OCI-LY1 (cell line): Measurements from ENCODE around the gene CIC.

Source experiments
- H2AFZ ChIP-seq: fragments of 200-600 bp; sonication (generic), shearing (Covaris generic); 2 replicates; pipeline ENCODE4 v1.6.0; 2014; ENCODE audit warnings: antibody characterized with exemption, mild to moderate bottlenecking, low read length
- H3F3A ChIP-seq: fragments of 200-600 bp; sonication (generic), shearing (Covaris generic); 2 replicates; pipeline ENCODE4 v1.6.0; 2014; ENCODE audit warnings: mild to moderate bottlenecking, antibody characterized with exemption, low read length, moderate library complexity; ENCODE audit not compliant: insufficient read depth
- H3K27ac ChIP-seq: fragments of 200-600 bp; sonication (generic); 2 replicates; pipeline ENCODE4 v1.5.1; 2014; ENCODE audit warnings: low read length, mixed run types, mild to moderate bottlenecking, low read depth; ENCODE audit not compliant: poor library complexity, severe bottlenecking
- H3K27me3 ChIP-seq: fragments of 200-600 bp; sonication (generic); 2 replicates; pipeline ENCODE4 v1.6.0; 2014; ENCODE audit warnings: antibody characterized with exemption, mild to moderate bottlenecking, low read length, moderate library complexity; ENCODE audit not compliant: insufficient read depth
- H3K36me3 ChIP-seq: fragments of 200-600 bp; sonication (generic); 2 replicates; pipeline ENCODE4 v1.6.1; 2014; ENCODE audit warnings: mild to moderate bottlenecking, antibody characterized with exemption, low read length, moderate library complexity, mixed read lengths; ENCODE audit not compliant: insufficient read depth
- H3K4me1 ChIP-seq: fragments of 200-600 bp; sonication (generic); 2 replicates; pipeline ENCODE4 v1.5.1; 2014; ENCODE audit warnings: mild to moderate bottlenecking, low read length, moderate library complexity; ENCODE audit not compliant: insufficient read depth, severe bottlenecking
- H3K4me2 ChIP-seq: fragments of 200-600 bp; sonication (generic), shearing (Covaris generic); 2 replicates; pipeline ENCODE4 v1.6.1; 2014; ENCODE audit warnings: low read length
- H3K4me3 ChIP-seq: fragments of 200-600 bp; sonication (generic); 2 replicates; pipeline ENCODE4 v1.5.1; 2014; ENCODE audit warnings: low read length, low read depth, mild to moderate bottlenecking, mixed read lengths; ENCODE audit not compliant: poor library complexity, severe bottlenecking
- H3K79me2 ChIP-seq: fragments of 200-600 bp; shearing (Covaris generic); 2 replicates; pipeline ENCODE4 v1.6.1; 2016; ENCODE audit warnings: mixed run types, low read length, mixed read lengths; ENCODE audit not compliant: insufficient read depth
- H3K9ac ChIP-seq: fragments of 200-600 bp; sonication (generic), shearing (Covaris generic); 2 replicates; pipeline ENCODE4 v1.6.1; 2014; ENCODE audit warnings: mild to moderate bottlenecking, low read length, mixed read lengths
- H3K9me2 ChIP-seq: fragments of 200-600 bp; sonication (generic), shearing (Covaris generic); 2 replicates; pipeline ENCODE4 v1.6.1; 2014; ENCODE audit warnings: low read depth, mild to moderate bottlenecking, low read length, mixed read lengths
- H3K9me3 ChIP-seq: fragments of 200-600 bp; shearing (Covaris generic); 2 replicates; pipeline ENCODE4 v1.6.1; 2014; ENCODE audit warnings: low read length, mixed read lengths
- H4K20me1 ChIP-seq: fragments of 200-600 bp; sonication (generic), shearing (Covaris generic); 2 replicates; pipeline ENCODE4 v1.6.0; 2016; ENCODE audit warnings: mild to moderate bottlenecking, low read length; ENCODE audit not compliant: insufficient read depth
- EZH2 ChIP-seq: fragments of 200-600 bp; sonication (generic), shearing (Covaris generic); IDR thresholded peaks from 2 replicates; pipeline ENCODE4 v1.8.0; 2017; ENCODE audit warnings: borderline replicate concordance, mixed run types, mild to moderate bottlenecking, antibody characterized with exemption, low read length, moderate library complexity, mixed read lengths
- TF ChIP-seq, protein P1 (sequence below): fragments of 200-600 bp; sonication (generic), shearing (Covaris generic); IDR thresholded peaks from 2 replicates; pipeline ENCODE4 v1.5.1; 2017; ENCODE audit warnings: mild to moderate bottlenecking, antibody characterized with exemption, low read length, moderate library complexity, mixed read lengths

CIC gene

DNA sequence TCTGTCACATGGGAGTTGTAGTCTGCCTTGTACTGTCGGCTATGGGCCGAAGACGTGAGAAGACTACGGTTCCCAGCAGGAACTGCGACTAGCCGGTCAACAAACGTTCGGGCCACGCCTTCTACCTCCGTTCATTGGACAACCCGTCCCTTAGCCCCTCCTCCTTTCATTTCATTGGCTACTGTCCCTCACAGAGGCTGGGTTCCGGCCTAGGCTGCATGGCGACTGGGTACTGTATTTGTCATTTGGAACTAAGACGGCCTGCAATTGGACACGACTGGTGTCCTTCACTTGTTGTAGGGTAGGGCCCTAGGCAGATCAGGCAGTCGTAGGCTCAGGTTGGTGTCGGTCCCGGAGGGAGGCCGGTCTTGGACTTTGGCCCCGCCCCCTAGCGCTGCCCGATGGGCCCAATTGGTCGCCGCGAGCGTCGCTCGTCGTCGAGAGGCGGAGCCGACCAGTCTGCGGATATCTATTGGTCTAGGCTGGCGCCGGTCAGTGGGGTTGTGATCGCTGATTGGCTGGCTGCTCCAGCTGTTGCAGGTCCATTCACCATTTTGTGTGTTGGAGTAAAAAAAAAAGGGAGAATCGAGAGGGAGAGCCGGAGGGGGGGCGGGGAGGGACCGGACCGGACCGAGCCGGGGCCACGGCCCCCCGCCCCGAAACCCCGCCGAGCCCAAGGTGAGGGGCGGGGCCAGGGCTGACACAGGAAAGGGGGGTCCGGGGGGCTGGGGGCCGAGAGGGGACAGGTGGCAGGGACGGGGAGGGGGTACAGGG, at the start of gene CIC:
CIC (plus strand) TSS at position 549 of the 774 bp plus-strand sequence. CDS start 2,532 bp downstream, outside the sequence.
- H3K36me3 ChIP-seq: no peaks in the 10 kb centered on the region
- H3K27me3 ChIP-seq: no peaks in the 10 kb centered on the region
- no peaks in the 10 kb centered on the region for H3F3A ChIP-seq
- peak within 1 kb of the TSS; percentile 93 for H3K9ac ChIP-seq
- H3K27ac ChIP-seq: peak within 1 kb of the TSS; percentile 92
- no peaks in the 10 kb centered on the region for H4K20me1 ChIP-seq
- no peaks in the 10 kb centered on the region for H3K9me3 ChIP-seq
- no peaks in the 10 kb centered on the region for H3K9me2 ChIP-seq
- H3K4me1 ChIP-seq: peaks cover 30% of the 10 kb centered on the region
- no peaks in the 10 kb centered on the region for H3K79me2 ChIP-seq
- peak within 1 kb of the TSS; percentile 96 for H3K4me2 ChIP-seq
- H2AFZ ChIP-seq: no peak within 1 kb of the TSS
- TF ChIP-seq EZH2: no peak
- TF ChIP-seq, protein P1, sequence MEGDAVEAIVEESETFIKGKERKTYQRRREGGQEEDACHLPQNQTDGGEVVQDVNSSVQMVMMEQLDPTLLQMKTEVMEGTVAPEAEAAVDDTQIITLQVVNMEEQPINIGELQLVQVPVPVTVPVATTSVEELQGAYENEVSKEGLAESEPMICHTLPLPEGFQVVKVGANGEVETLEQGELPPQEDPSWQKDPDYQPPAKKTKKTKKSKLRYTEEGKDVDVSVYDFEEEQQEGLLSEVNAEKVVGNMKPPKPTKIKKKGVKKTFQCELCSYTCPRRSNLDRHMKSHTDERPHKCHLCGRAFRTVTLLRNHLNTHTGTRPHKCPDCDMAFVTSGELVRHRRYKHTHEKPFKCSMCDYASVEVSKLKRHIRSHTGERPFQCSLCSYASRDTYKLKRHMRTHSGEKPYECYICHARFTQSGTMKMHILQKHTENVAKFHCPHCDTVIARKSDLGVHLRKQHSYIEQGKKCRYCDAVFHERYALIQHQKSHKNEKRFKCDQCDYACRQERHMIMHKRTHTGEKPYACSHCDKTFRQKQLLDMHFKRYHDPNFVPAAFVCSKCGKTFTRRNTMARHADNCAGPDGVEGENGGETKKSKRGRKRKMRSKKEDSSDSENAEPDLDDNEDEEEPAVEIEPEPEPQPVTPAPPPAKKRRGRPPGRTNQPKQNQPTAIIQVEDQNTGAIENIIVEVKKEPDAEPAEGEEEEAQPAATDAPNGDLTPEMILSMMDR: no peak
- H3K4me3 ChIP-seq: peak within 1 kb of the TSS; percentile 81

DNA sequence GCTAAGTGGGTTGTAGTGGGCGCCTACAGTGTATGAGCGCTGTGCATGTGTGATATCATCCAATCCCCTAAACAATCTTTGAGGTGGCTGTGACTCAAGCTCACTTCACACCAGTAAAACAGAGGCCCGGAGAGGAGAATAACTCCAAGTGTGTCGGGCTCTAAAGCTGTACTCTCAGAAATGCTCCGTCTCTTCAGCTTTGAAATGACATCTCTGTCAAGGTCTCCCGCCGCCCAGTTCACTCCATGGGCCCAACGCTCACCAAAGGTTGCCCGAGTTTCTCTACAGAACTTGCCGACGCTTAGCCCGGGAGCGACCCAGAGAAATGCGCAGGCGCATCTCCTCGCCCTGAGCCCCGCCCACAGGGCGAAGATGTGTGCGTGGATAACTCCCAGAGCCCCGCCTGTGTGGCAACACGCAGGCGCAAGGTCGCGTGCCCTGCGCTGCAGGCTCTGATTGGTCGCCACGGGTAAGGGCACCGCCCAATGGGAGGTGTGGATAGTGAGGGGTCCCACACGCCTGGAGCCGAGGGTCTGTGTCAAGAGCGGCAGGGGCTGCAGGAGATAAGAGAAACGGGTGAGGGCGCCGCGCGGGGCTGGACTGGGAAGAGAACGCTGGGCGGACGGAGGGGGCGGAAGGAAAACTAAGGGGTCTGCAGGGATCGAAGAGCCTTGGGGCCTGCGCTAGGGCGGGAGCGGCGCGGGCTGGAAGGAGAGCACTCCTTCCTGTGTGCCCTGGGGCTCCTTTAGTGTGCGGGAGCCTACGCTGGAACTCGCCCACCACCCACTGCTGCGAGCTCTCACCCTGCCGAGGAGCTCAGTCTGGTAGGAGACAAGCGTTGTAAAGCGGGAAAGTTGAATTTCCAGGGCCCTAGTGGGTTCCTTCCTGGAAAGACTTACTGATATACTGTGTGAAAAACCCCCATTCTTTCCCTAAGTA, 49.0 kb upstream of the CIC start, which contains the start of gene ZNF526:
ZNF526 (plus strand) TSS at position 501 of the 939 bp plus-strand sequence. CDS start 4,092 bp downstream, outside the sequence.
- Histone ChIP-seq H3F3A (no peaks in the 10 kb centered on the region), H3K9me3 (no peaks in the 10 kb centered on the region), H3K4me2 (peak within 1 kb of the TSS; percentile 99), H3K9me2 (no peaks in the 10 kb centered on the region), H2AFZ (no peak within 1 kb of the TSS), H3K4me3 (peak within 1 kb of the TSS; percentile 85), H3K27ac (peak within 1 kb of the TSS; percentile 73), H3K27me3 (no peaks in the 10 kb centered on the region), H3K36me3 (peaks cover 18% of the 10 kb centered on the region), H3K4me1 (peaks cover 41% of the 10 kb centered on the region), H4K20me1 (no peaks in the 10 kb centered on the region), H3K9ac (peak within 1 kb of the TSS; percentile 86), H3K79me2 (peaks cover 31% of the 10 kb centered on the region)
- TF ChIP-seq, protein P1: no peak

DNA sequence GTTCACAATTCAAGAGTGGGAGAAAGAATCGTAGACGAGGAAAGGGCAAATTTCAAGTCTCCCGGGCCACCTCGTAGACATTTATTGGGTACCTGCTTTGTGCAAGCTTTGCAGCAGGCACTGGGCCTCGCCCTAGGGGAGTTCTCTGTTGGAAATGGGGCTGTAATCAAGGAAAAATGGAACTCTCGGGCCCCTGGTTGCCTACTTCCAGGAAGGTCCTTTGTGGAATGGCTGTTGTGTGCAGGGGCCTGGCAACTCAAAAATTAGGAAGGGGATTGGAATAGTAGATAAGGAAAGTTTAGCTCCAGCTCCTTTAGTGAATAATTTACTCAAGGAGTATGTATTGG, 48.3 kb upstream of the CIC start:
- Histone ChIP-seq H3K36me3 (peaks cover 22% of the 10 kb centered on the region), H3K27ac (peak overlapping the region; percentile 9), H3K4me3 (peak overlapping the region; percentile 85), H3K79me2 (peaks cover 25% of the 10 kb centered on the region), H2AFZ (no peak overlapping the region), H3K4me1 (peaks cover 35% of the 10 kb centered on the region), H4K20me1 (no peaks in the 10 kb centered on the region), H3K9me2 (no peaks in the 10 kb centered on the region), H3K9me3 (no peaks in the 10 kb centered on the region), H3K4me2 (peak overlapping the region; percentile 99), H3K27me3 (no peaks in the 10 kb centered on the region), H3K9ac (peak overlapping the region; percentile 86), H3F3A (no peaks in the 10 kb centered on the region)
- TF ChIP-seq EZH2: no peak
- TF ChIP-seq, protein P1: no peak
